GM12865 (cell line): Measurements from ENCODE around the gene SNRNP48.

ENCODE experiments used
- DNase-seq: peaks from one replicate; pipeline ENCODE4 v3.0.0; 2010; ENCODE audit warnings: low read depth
- H3K4me3 ChIP-seq: 2 replicates; pipeline ENCODE4 v1.5.1; 2011; ENCODE audit warnings: mild to moderate bottlenecking, low read depth, low read length, control low read depth
- CTCF ChIP-seq: IDR thresholded peaks from 2 replicates; pipeline ENCODE4 v1.5.1; 2011; ENCODE audit warnings: low read length, control low read depth, low read depth, inconsistent platforms; ENCODE audit not compliant: insufficient read depth; ENCODE audit errors: missing control alignments

SNRNP48 gene

GRCh38 chr6:7559196-7559595, 30.8 kb upstream of the SNRNP48 start:
- TF ChIP-seq CTCF, result no peak
- H3K4me3 ChIP-seq, result no peak overlapping the region
- DNase-seq, result no peak

DNA sequence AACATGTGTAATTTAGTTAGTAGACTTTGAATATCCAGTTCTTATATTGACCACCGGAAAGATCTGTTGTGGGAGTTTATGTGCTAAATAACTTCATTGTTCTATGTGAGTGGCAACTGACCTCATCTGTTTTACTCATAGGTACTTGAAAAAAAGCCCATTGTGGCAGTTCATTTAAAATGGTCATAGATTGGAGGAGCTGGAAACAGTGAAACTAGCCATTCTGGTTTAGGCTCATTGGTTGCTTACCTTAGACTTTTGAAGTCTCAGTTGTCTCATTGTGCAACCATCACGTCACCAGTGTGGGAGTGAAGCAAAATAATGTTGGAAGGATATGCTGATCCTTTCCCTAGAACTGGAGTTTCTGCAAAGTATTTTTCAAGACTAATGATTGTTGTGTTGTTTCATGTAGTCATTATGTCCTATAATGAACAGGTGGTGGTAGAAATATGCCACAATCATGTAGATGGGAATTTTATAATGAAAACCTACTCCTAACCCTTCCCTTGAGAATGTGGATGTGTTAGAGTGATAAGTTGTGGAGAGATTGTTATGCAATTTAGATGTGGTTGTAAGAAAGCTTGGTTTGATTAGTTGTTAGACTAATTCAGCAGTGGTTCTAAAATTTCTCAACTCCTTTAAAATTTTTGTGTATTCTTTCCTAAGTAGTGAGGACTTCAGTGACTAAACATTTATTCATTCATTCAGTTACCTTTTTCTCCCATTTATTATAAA, 30.2 kb upstream of the SNRNP48 start:
- no peak for TF ChIP-seq CTCF
- H3K4me3 ChIP-seq, result no peak overlapping the region
- DNase-seq, result no peak

GRCh38 chr6:7561153-7561964, 28.6 kb upstream of the SNRNP48 start:
- no peak overlapping the region for H3K4me3 ChIP-seq
- no peak for DNase-seq
- TF ChIP-seq CTCF, result no peak

DNA sequence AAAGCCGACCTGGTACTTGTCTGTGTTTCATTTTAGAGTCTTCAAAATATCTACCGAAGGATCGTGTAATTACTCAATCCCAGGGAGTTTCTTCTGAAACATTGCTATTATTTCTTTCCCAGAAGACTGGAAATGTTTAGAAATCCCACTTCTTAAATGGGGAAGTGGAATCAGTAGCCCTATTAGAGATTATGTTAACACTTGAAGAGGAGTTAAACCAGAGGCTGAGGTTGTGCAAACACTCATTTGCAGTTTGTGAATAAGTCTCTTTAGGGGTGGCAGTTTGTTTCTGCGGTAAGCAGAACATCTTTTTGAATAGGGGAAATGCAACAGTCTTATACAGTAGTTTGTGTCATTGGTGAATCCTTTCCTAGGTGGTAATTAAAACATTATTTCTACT, 27.2 kb upstream of the SNRNP48 start:
- DNase-seq, result no peak
- no peak for TF ChIP-seq CTCF
- H3K4me3 ChIP-seq, result no peak overlapping the region

DNA sequence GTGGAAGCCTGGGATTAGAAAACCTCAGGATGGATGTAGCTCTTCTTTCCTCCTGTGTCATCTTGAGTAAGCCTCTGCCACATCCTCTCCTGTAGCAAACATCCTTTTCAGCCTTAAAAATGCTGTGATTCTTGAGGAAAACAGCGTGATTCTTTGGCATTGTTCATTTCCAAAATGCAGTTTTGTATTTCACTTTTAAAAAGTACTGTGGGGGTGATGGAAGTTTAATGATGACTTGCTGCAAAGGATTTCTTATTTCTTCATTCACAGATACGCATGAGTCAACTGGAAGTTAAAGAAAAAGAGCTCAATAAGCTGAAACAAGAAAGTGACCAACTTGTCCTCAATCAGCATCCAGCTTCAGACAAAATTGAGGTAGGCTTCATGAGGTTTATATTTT, 23.9 kb upstream of the SNRNP48 start:
- H3K4me3 ChIP-seq, result no peak overlapping the region
- DNase-seq, result no peak
- no peak for TF ChIP-seq CTCF

GRCh38 chr6:7566617-7567173, 23.3 kb upstream of the SNRNP48 start:
- no peak for DNase-seq
- no peak for TF ChIP-seq CTCF
- no peak overlapping the region for H3K4me3 ChIP-seq

- no peak for TF ChIP-seq CTCF
- no peak overlapping the region for H3K4me3 ChIP-seq
- no peak for DNase-seq
These were observed 22.0 kb upstream of the SNRNP48 start for GRCh38 chr6:7568021-7568420.
